K562 (cell line): Measurements from ENCODE around the gene ZW10. TPM values are rescaled to one million over a fixed set of nuclear protein-coding genes. Genes with fewer than 3 reads are reported as not detected.

Source experiments
- ATAC-seq: fragments of 200-7000 bp; cut with Tn5 transposase; 3 replicates; pipeline ENCODE4 v1.9.1; 2020; ENCODE audit warnings: moderate library complexity
- BruUV-seq: library from RNA; stranded (reverse); fragments of 400-500 nt; replicated peaks from 2 replicates; lab custom pipeline; 2021; lab: Mats Ljungman, UMichigan
- CTCF ChIA-PET: fragments of 300-600 bp; formaldehyde crosslinking; extraction: SDS; loops from one replicate; lab custom pipeline; 2021; ENCODE audit warnings: low intra/inter-chr PET ratio; lab: Yijun Ruan, JAX
- POLR2A ChIA-PET: fragments of 300-600, 350-650 bp; sonication (Branson Sonifier 250); formaldehyde crosslinking; extraction: SDS; loops from one replicate; lab custom pipeline; 2021; ENCODE audit warnings: antibody characterized with exemption, inconsistent platforms; lab: Yijun Ruan, JAX
- DNase-seq, 4 experiments: peaks; one replicate each; pipeline versions ENCODE4 v3.0.0 to v3.0.0-alpha.2; 2011 to 2018; ENCODE audit warnings: low spot score in 3 of 4, mixed read lengths in 3 of 4; ENCODE audit errors: extremely low read depth in 1 of 4
- FAIRE-seq: peaks from 2 replicates; lab custom pipeline; 2011; peaks lifted over from hg19 to GRCh38; lab: Jason Lieb, UNC
- H2AFZ ChIP-seq: 2 replicates; pipeline ENCODE4 v1.6.0; 2011; ENCODE audit warnings: low read depth, low read length, control low read depth, inconsistent platforms
- H3K27ac ChIP-seq: fragments of 200-600 bp; 3 replicates; pipeline ENCODE4 v1.8.0; 2011; ENCODE audit warnings: low read depth, mild to moderate bottlenecking, control low read depth, inconsistent platforms, low read length, moderate library complexity, mixed read lengths; ENCODE audit errors: extremely low read depth
- H3K27me3 ChIP-seq, 2 experiments: fragments of 300-600 bp in 1 of 2; 2 replicates in 1 of 2; 3 replicates in 1 of 2; pipeline versions ENCODE4 v1.6.0 to v1.8.0; 2011; ENCODE audit warnings: inconsistent platforms in 2 of 2, low read length in 2 of 2, mild to moderate bottlenecking in 1 of 2, mixed read lengths in 1 of 2, moderate library complexity in 1 of 2; ENCODE audit not compliant: control insufficient read depth in 2 of 2, insufficient read depth in 2 of 2
- H3K36me3 ChIP-seq: fragments of 300-600 bp; 3 replicates; pipeline ENCODE4 v1.8.0; 2011; ENCODE audit warnings: mild to moderate bottlenecking, low read length, inconsistent platforms; ENCODE audit not compliant: control insufficient read depth, insufficient read depth
- H3K4me1 ChIP-seq, 2 experiments: fragments of 200-600 bp in 1 of 2; replicated peaks in 1 of 2; 2 replicates in 1 of 2; 3 replicates in 1 of 2; pipeline versions ENCODE4 v1.5.1 to v1.8.0; 2011; ENCODE audit warnings: inconsistent platforms in 2 of 2, low read length in 2 of 2, mild to moderate bottlenecking in 1 of 2, mixed read lengths in 1 of 2, moderate library complexity in 1 of 2; ENCODE audit not compliant: control insufficient read depth in 2 of 2, insufficient read depth in 2 of 2
- H3K4me2 ChIP-seq: 2 replicates; pipeline ENCODE4 v1.6.1; 2011; ENCODE audit warnings: low read length, control low read depth, inconsistent platforms, mixed read lengths; ENCODE audit not compliant: insufficient read depth
- H3K4me3 ChIP-seq: fragments of 200-600 bp; sonication (generic), shearing (Covaris generic); 2 replicates; pipeline ENCODE4 v1.5.1; 2016; ENCODE audit warnings: control low read depth, inconsistent platforms
- H3K79me2 ChIP-seq: fragments of 200-600 bp; 3 replicates; pipeline ENCODE4 v1.8.0; 2011; ENCODE audit warnings: low read length, inconsistent platforms; ENCODE audit not compliant: control insufficient read depth, insufficient read depth
- H3K9ac ChIP-seq, 2 experiments: 2 replicates each; pipeline versions ENCODE4 v1.6.0 to v1.6.1; 2011; ENCODE audit warnings: low read depth in 2 of 2, low read length in 2 of 2, control low read depth in 1 of 2, inconsistent platforms in 1 of 2, mild to moderate bottlenecking in 1 of 2, mixed read lengths in 1 of 2; ENCODE audit not compliant: insufficient read depth in 1 of 2
- H3K9me1 ChIP-seq: one replicate; pipeline ENCODE4 v1.6.0; 2011; ENCODE audit warnings: inconsistent platforms, mild to moderate bottlenecking, low read length, moderate library complexity; ENCODE audit not compliant: control insufficient read depth, insufficient read depth
- H3K9me3 ChIP-seq: replicated peaks from 2 replicates; pipeline ENCODE4 v1.5.1; 2011; ENCODE audit warnings: low read depth, low read length, inconsistent platforms; ENCODE audit not compliant: control insufficient read depth, insufficient read depth
- H4K20me1 ChIP-seq: replicated peaks from 2 replicates; pipeline ENCODE4 v1.6.1; 2011; ENCODE audit warnings: low read length, inconsistent platforms, mixed read lengths; ENCODE audit not compliant: control insufficient read depth, insufficient read depth
- C11orf30 ChIP-seq: fragments of 450-650 bp; IDR thresholded peaks from 2 replicates; pipeline ENCODE4 v1.6.1; 2016; ENCODE audit warnings: low read depth, mild to moderate bottlenecking
- MTF1 ChIP-seq: fragments of 250-450 bp; sonication (Bioruptor Pico); IDR thresholded peaks from 2 replicates; pipeline ENCODE4 v1.9.0; 2021; ENCODE audit warnings: moderate library complexity, mild to moderate bottlenecking, inconsistent platforms, borderline replicate concordance
- NONO ChIP-seq, 2 experiments: fragments of 200-400 bp in 1 of 2; fragments of 450-650 bp in 1 of 2; formaldehyde crosslinking in 1 of 2; IDR thresholded peaks; 2 replicates each; pipeline ENCODE4 v1.6.1; 2017; ENCODE audit warnings: low read depth in 2 of 2, mild to moderate bottlenecking in 2 of 2, moderate library complexity in 2 of 2, low read length in 1 of 2
- PML ChIP-seq: IDR thresholded peaks from 2 replicates; pipeline ENCODE4 v1.6.1; 2012; ENCODE audit warnings: low read length, inconsistent platforms
- ZNF316 ChIP-seq: fragments of 450-650 bp; IDR thresholded peaks from 2 replicates; pipeline ENCODE4 v1.6.1; 2016
- WGBS: fragments of 100-300 bp; shearing (Covaris generic); methylation state at CpG from one replicate; pipeline ENCODE4 v1.1.6; 2016; ENCODE audit warnings: low coverage, mixed read lengths; ENCODE audit not compliant: insufficient coverage; ENCODE audit errors: missing lambda C conversion rate; 5-methylcytosine and 5-hydroxymethylcytosine counted together
- in situ Hi-C: fragments of 300-500 bp; cut with MboI; formaldehyde crosslinking; loops from 4 replicates; pipeline ENCODE4 v1.15.0; 2018; ENCODE audit warnings: inconsistent platforms, mixed read lengths
- intact Hi-C: fragments of 100-400 bp; cut with micrococcal nuclease; formaldehyde crosslinking; loops from 2 replicates; pipeline ENCODE4 v1.14.2; 2022
- polyA plus RNA-seq, 8 experiments: library from polyadenylated mRNA; depleted of rRNA in 4 of 8; stranded (reverse) in 5 of 8; unstranded in 3 of 8; fragments of >200 nt; fragmentation: Nextera tagmentation in 2 of 8; fragmentation: Illumina TruSeq in 1 of 8; extraction: Ambion mirVana in 2 of 8; extraction: Trizol in 1 of 8; gene quantifications; 2 replicates each; pipeline versions ENCODE4 v1.2.1 to v1.2.3, GENCODE V29; 2011 to 2014; ENCODE audit warnings: inconsistent platforms in 1 of 8, missing spikeins in 1 of 8
- total RNA-seq, 7 experiments: library from RNA; depleted of rRNA in 6 of 7; stranded (reverse); fragments of >200 nt in 6 of 7; fragmentation: Illumina TruSeq in 2 of 7; extraction: Trizol in 2 of 7; gene quantifications; 2 replicates each; pipeline versions ENCODE4 v1.2.1 to v1.2.3, GENCODE V29; 2011 to 2021; ENCODE audit warnings: low replicate concordance in 1 of 7

Gene ZW10
- total and polyA plus RNA-seq, 9 of the 15 experiments (the other 6 are each of a cell fraction or from before 2014, with no cell fraction given), result 9.4 to 37.7 (median 25.0) TPM

DNA sequence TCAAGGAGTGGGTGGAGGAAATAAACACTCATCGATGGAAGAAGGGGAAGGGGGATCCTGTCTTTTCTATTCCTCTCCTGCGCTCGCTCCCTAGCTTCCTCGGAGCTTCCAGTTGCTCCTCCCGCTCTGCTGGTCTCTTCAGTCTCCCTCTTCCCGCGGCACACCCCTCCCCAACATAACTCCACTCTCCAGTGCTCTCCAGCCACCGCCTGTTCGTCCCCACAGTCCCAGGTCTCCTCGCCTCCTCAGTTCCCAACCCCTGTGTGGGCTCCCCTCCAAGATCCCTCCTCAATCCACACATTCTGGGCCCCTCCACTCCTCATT is 438 bp downstream of the ZW10 start (continued):
- 0 out of 2 replicates have a peak, but pooled peaks have one; percentile 5 for TF ChIP-seq PML
- TF ChIP-seq, all 486 proteins: peak for 12

DNA sequence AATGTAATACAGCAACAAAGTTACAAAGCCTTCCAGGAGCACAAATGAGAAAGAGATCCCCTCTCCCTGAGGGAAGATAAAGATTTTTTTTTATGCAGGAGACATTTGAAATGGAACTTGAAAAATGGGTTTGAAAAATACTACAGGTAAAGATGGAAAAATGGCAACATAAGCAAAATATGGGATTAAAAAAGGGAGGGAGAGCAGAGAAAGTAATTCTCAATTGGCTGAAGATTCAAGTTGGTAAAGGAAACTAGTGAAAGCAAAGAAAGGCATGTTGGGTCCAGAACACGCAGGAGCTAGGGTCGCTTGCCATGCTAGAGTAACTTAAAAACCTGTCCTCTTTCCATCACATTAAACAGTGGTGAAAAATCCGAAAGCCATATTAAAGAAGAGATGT is 1.5 kb downstream of the ZW10 start:
- peak overlapping the region; percentile 83; the same call in 1 of the 2 replicates for H3K4me3 ChIP-seq
- intact Hi-C loops, result no loop called here
- POLR2A ChIA-PET, result interaction anchor here (1.2 kb wide), 1 partner anchor 29 kb away, joined by 3 read pairs; no protein-coding TSS in a partner anchor
- peaks cover 28% of the 10 kb centered on the region for H3K36me3 ChIP-seq
- H3K27me3 ChIP-seq, result peaks cover 0 to 5% of the 10 kb centered on the region in 2 experiments; a peak in 4 of 5 replicates
- FAIRE-seq, result no peak
- peak overlapping the region; percentile 92; the same call in 1 of the 2 replicates for H3K4me2 ChIP-seq
- no peaks in the 10 kb centered on the region for H3K9me3 ChIP-seq
- H3K27ac ChIP-seq, result no peak overlapping the region
- H2AFZ ChIP-seq, result no peak overlapping the region
- H3K9ac ChIP-seq, result peak overlapping the region in 1 of 2 experiments; percentile 5; a peak in 1 of 4 replicates
- H4K20me1 ChIP-seq, result no peaks in the 10 kb centered on the region
- peaks cover 25% of the 10 kb centered on the region for H3K79me2 ChIP-seq
- peaks cover 4 to 6% of the 10 kb centered on the region in 2 experiments; a peak in 3 of 5 replicates for H3K4me1 ChIP-seq
- TF ChIP-seq ZNF316 (peak; percentile 85), C11orf30 (peak; percentile 53), NONO (IDR thresholded peaks at IDR 0.05; ENCODE audit: low read depth in 2 of 2, low read length in 1 of 2) (no peak), MTF1 (CRISPR knock-in tag) (no peak)
- TF ChIP-seq, all 486 proteins: peak for 2
- H3K9me1 ChIP-seq, result no peaks in the 10 kb centered on the region
- 69% methylated on average over 3 of the region's 3 CpGs for WGBS
- BruUV-seq, result no TSS peak
- CTCF ChIA-PET, result no interaction called here
- DNase-seq, result no peak
- in situ Hi-C loops, result no loop called here
- ATAC-seq, result no peak
